GM03348 (cell line): ENCODE measurements around the gene P2RY2.

ENCODE experiments used
- DNase-seq: peaks from one replicate; pipeline ENCODE4 v3.0.0; 2012; ENCODE audit warnings: low spot score

Gene P2RY2

GRCh38 chr11:73218106-73218829 lies at the start of gene P2RY2:
Gene P2RY2, plus strand, starts transcription at chr11:73218281. Its CDS starts 15,879 bp downstream, at chr11:73234160.
- peak; percentile 72 for DNase-seq

DNA sequence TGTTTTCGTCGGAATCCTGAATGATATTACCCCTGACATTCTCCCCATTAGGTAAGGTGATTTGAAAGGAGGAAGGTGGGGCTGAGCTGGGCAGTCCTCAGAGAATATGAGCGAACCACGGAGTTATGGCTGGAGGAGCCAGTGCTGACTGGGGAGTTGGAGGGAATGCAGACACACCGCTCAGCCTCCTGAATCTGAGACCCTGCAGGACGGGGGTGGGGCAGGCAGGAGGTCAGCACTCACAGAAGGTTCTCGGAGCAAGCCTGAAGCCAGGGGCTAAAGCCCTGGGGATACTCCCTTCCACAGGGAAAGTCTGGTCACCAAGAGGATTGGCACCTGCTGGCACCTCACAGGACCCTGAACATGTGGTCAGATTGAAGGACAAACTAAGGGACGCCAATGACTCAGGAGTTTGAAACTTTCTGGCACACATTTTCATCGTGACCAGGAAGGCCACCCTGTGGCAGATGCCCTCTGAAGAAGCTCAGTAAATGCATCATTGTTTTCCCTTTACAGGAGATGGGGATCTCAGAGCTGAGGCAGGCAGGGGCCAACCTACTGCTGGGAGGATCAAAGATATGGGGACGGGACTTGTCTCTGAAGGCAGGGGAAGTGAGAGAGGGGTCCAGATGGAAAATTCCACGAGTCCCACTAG lies 49.0 kb upstream of the P2RY2 start:
- DNase-seq, result no peak

GRCh38 chr11:73170140-73170539 lies 47.9 kb upstream of the P2RY2 start:
- DNase-seq, result no peak

DNA sequence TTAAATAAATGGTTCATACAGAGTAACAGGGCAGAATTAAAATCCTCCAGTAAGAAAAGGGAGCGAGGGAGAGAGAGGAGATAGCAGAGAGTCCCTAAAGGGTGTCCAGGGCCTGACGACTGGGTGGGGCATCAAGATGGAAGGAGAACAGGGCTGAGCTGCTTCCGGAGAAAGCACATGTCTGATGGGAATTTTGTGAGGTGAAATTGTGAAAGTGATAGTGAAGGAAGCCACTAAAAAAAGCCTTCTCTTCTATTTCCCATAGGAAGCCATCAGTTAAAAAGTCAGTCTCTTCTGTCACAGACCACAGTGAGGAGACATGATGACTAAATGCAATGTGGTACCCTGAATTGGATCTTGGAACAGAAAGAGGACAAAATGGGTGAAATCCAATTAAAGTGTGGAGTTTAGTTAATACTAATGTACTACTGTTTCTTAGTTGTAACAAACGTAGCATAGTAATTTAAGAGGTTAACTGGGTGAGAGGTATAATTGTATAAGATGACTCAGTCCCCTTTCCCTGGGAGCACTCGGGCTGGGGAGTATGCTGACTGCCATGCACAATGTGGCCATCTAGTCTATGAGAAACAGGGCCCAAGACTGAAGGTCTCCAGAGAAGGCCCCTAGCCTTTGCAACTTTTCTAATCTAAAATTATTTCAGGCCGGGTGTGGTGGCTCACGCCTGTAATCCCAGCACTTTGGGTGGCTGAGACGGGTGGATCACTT lies 46.5 kb upstream of the P2RY2 start:
- DNase-seq, result no peak

- no peak for DNase-seq
Observed at GRCh38 chr11:73172992-73173656, 45.0 kb upstream of the P2RY2 start.

- no peak for DNase-seq
Observed at GRCh38 chr11:73173755-73174494, 44.2 kb upstream of the P2RY2 start.

DNA sequence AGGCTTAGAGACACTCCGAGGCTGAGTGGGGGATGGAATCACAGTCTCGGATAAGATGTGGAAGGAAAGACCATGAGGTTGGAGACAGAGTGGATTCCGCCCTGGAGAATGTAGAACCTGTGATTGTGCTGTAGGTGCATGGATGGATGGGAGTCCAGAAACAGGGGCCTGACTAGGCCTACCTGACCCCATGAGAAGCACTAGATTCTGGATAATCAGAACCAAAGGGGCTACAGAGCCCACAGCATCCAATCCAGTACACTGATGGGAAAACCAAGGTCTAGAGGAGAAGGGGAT lies 43.6 kb upstream of the P2RY2 start:
- DNase-seq, result no peak

DNA sequence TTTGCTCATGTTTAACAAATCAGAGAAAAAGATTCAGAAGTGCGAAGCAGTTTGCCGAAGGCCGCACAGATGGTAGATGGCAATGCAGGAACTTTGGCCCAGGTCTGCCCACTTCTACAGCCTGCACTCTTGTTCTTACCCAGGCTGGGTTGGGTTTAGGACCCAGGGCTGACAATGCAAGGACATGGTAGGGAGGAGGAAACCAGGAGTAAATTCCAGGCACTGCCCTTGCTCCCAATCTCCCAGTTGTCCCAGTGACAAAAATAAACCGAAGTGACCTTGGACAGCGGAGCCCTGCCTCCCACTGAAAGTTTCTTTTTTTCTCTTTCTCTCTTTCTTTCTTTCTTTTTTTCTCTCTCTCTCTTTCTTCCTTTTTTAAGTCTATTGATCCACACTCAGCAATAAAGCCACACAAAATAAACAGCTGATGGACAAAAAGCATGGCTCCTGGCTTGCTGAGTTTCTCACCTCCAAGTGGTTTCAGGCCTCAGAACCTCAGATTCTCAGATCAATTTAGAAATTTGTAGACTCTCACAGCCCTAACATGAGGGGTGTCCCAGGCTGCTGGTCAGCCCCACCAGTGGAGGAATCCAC lies 42.4 kb upstream of the P2RY2 start:
- DNase-seq, result no peak

DNA sequence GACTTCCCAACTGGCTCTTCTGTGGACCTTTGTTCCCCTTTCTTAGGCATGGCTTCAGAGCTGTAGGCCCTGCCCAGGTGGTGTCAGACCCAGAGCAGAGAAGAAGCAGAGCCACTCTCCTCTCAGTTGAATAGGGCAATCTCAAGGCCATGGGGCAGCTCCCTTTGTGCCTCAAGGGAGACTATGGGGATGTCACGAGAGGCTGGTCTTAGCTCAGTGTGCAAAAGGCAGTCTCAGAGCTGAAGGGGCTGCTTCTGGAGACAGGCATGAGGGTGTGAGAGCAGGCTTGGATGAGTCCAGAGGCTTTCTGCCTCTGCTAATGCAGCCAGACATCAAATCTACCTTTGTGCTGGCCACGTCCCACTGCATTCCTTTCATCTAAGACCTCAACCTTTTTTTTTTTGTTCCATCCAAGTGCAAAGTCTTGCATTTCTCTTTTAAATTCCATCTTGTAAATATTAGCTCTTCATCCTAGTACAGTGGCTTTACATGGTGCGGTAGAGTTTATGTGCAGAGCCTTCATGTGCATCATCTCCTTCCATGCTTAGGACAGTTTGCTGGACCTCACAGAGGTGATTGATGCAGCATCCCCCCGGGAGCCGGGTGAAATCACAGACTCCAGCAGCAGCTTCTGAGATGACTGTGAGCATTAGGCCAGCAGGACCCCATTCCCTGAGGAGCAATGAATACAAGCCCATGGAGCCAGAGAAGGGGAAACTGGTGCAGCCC lies 41.8 kb upstream of the P2RY2 start:
- no peak for DNase-seq

DNA sequence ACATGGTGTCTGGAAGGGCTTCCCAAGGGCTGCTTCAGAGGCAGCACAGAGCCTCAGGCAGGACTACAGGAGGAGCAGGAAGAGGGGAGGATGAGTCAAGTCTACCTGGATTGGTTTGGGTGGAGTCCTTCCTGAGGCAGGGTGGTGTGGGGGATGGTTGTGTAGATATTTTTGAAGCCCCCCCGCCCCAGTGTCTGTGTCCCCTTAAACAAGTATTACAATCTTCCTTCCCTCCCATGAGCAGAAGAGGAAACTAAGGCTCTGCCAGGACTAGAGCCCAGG lies 41.3 kb upstream of the P2RY2 start:
- no peak for DNase-seq

DNA sequence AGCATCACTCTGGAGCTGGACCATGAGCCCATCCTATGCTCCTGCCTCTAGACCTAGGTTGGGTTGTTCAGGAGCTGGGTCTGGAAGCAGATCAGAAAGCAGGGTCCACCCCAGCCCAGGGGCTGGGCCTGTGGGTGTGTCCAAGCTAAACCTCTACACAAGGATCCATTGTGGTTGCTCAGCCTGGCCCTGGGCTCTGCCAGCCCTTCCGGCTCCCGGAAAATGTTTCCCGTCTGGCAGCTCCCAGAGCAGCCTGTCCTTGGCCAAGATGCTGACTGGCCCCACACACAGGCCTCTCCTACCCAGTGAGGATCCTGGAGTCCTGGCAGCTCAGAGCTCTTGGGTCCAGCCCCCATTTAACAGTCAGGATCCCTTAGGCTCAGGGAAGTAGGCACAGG lies 40.7 kb upstream of the P2RY2 start:
- DNase-seq, result peak; percentile 66

GRCh38 chr11:73177778-73178539 lies 40.1 kb upstream of the P2RY2 start:
- DNase-seq, result peak; percentile 95

- DNase-seq, result no peak
Observed at GRCh38 chr11:73178681-73179080, 39.4 kb upstream of the P2RY2 start.

GRCh38 chr11:73182824-73183321 lies 35.2 kb upstream of the P2RY2 start:
- DNase-seq, result no peak

DNA sequence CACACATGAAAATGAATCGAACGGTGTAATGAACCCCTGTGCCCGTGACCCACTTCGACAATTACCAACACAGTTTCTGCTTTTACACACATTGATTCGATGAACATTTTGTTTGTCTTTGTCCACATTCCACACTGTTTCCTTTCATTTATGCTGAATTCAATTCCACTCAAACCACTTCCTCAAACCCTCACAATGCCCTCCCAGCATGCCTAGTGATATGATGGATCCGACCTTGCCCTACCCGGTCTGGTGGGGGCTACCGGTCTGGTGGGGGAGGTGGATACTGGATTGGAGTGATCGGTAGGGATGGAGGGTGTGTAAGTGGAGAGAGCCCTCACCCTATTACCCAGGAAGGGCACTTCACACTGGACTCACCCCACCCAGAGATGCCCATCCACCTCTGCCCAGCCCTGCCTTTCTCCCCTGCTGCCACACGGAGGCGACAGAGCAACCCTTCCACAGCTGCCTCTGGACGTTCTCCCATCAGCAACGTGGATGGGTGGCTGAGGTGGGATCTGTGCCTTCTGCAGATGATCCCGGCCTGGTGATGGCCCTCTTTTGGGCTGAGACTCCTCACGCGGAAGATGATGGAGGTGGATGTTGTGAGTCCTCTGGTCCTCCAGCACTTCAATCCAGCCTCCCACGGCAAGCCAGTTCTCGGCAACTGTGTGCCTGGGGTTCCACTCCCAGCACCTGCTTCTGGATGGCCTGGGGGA lies 33.0 kb upstream of the P2RY2 start:
- DNase-seq, result peak; percentile 83

DNA sequence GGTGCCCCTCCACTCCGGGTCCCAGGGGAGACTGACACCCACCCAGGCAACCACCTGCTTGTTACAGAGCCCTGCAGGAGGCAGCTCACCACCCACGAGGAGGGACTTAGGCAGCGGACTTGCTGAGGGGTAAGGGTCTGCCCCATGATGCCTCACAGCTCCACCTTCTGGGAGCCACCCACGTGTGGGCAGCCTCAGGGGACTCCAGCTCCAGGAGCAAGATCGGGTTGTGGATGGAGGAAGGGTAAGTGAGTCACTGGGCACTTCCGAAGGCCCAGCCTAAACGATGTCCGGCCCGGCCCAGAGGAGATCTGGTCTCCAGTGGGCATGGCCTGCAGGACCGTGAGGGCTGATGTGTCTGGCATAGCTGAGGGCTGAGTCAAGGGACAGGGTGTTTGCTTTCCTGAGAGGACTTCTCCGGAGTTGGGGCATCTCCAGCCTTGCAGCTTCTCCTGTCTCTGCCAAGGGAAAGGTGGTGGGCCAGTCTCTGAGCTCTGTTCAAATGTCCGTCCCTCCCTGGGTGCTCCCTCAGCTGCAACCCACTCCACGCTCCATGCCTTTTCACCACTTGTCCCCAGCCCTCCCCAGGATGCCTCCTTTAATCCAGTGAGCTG lies 32.3 kb upstream of the P2RY2 start:
- peak; percentile 90 for DNase-seq

GRCh38 chr11:73186294-73186850 lies 31.7 kb upstream of the P2RY2 start:
- DNase-seq, result no peak

- DNase-seq, result no peak
Observed at GRCh38 chr11:73186886-73187285, 31.2 kb upstream of the P2RY2 start.

- DNase-seq, result no peak
Observed at GRCh38 chr11:73187854-73188253, 30.2 kb upstream of the P2RY2 start.
